SK-N-SH (cell line): ENCODE data around the gene CTXND1. TPM values are rescaled to one million over a fixed set of nuclear protein-coding genes. Genes with fewer than 3 reads are reported as not detected.

Experiments used
- CTCF ChIA-PET: fragments of 300-600, 350-600 bp; formaldehyde crosslinking; extraction: SDS; loops from one replicate; lab custom pipeline; 2021; lab: Yijun Ruan, JAX
- POLR2A ChIA-PET: fragments of 350-600 bp; sonication (Branson Sonifier 250); formaldehyde crosslinking; extraction: SDS; loops from one replicate; lab custom pipeline; 2020; ENCODE audit warnings: antibody characterized with exemption, inconsistent platforms; lab: Yijun Ruan, JAX
- DNase-seq: peaks from one replicate; pipeline ENCODE4 v3.0.0; 2012
- H2AFZ ChIP-seq: fragments of 200-600 bp; sonication (generic); 2 replicates; pipeline ENCODE4 v1.8.1; 2016; ENCODE audit warnings: antibody characterized with exemption, mild to moderate bottlenecking, low read depth
- H3F3A ChIP-seq: fragments of 200-600 bp; sonication (generic); replicated peaks from 2 replicates; pipeline ENCODE3; 2016; ENCODE audit warnings: antibody characterized with exemption, mild to moderate bottlenecking; ENCODE audit not compliant: insufficient read depth
- H3K27ac ChIP-seq, 2 experiments: fragments of 200-500 bp in 1 of 2; fragments of 200-600 bp in 1 of 2; sonication (Bioruptor generic) in 1 of 2; sonication (generic), shearing (Covaris generic) in 1 of 2; 2 replicates each; pipeline versions ENCODE4 v1.5.1 to v1.6.1; 2014 to 2016; ENCODE audit warnings: low read depth in 2 of 2, inconsistent platforms in 1 of 2, low read length in 1 of 2, mild to moderate bottlenecking in 1 of 2, mixed read lengths in 1 of 2
- H3K27me3 ChIP-seq: fragments of 200-600 bp; sonication (generic), shearing (Covaris generic); 2 replicates; pipeline ENCODE4 v1.6.1; 2016; ENCODE audit warnings: mixed run types; ENCODE audit not compliant: insufficient read depth
- H3K36me3 ChIP-seq, 2 experiments: fragments of 200-500 bp in 1 of 2; fragments of 200-600 bp in 1 of 2; sonication (Bioruptor generic) in 1 of 2; sonication (generic) in 1 of 2; replicated peaks in 1 of 2; 2 replicates each; pipeline versions ENCODE3 to v1.5.1; 2014 to 2016; ENCODE audit warnings: low read length in 1 of 2, mild to moderate bottlenecking in 1 of 2; ENCODE audit not compliant: insufficient read depth in 2 of 2, control insufficient read depth in 1 of 2
- H3K4me1 ChIP-seq, 2 experiments: fragments of 200-500 bp in 1 of 2; fragments of 200-600 bp in 1 of 2; sonication (Bioruptor generic) in 1 of 2; sonication (generic), shearing (Covaris generic) in 1 of 2; 2 replicates each; pipeline versions ENCODE4 v1.5.1 to v1.6.1; 2014 to 2016; ENCODE audit warnings: low read depth in 1 of 2, low read length in 1 of 2, mixed run types in 1 of 2; ENCODE audit not compliant: insufficient read depth in 2 of 2, control insufficient read depth in 1 of 2
- H3K4me2 ChIP-seq: fragments of 200-600 bp; sonication (generic), shearing (Covaris generic); 2 replicates; pipeline ENCODE4 v1.6.1; 2017; ENCODE audit warnings: mixed run types
- H3K4me3 ChIP-seq, 2 experiments: fragments of 200-500 bp in 1 of 2; fragments of 200-600 bp in 1 of 2; sonication (Bioruptor generic) in 1 of 2; sonication (generic), shearing (Covaris generic) in 1 of 2; 2 replicates each; pipeline versions ENCODE4 v1.5.1 to v1.8.1; 2014 to 2016; ENCODE audit warnings: low read depth in 2 of 2, inconsistent platforms in 1 of 2, low read length in 1 of 2, mild to moderate bottlenecking in 1 of 2, mixed read lengths in 1 of 2, moderate library complexity in 1 of 2
- H3K79me2 ChIP-seq: fragments of 200-600 bp; sonication (generic); 2 replicates; pipeline ENCODE4 v1.8.1; 2017; ENCODE audit warnings: mild to moderate bottlenecking; ENCODE audit not compliant: insufficient read depth
- H3K9ac ChIP-seq: fragments of 200-600 bp; sonication (generic); 2 replicates; pipeline ENCODE4 v1.6.1; 2017; ENCODE audit warnings: mixed run types
- H3K9me2 ChIP-seq: fragments of 200-600 bp; sonication (generic); 2 replicates; pipeline ENCODE4 v1.6.1; 2017; ENCODE audit warnings: mixed run types
- H3K9me3 ChIP-seq: fragments of 200-600 bp; sonication (generic); 2 replicates; pipeline ENCODE4 v1.6.1; 2017; ENCODE audit warnings: mixed run types, mild to moderate bottlenecking, moderate library complexity
- H4K20me1 ChIP-seq: fragments of 200-600 bp; sonication (generic); 2 replicates; pipeline ENCODE4 v1.6.1; 2017; ENCODE audit warnings: mild to moderate bottlenecking, mixed run types; ENCODE audit not compliant: insufficient read depth
- CHD2 ChIP-seq: fragments of 150-350 bp; IDR thresholded peaks from 2 replicates; pipeline ENCODE4 v1.6.1; 2018; ENCODE audit warnings: low read length; ENCODE audit not compliant: partially characterized antibody
- ELF1 ChIP-seq: IDR thresholded peaks from 2 replicates; pipeline ENCODE4 v1.4.0; 2012
- GABPA ChIP-seq: IDR thresholded peaks from 2 replicates; pipeline ENCODE4 v1.4.0; 2012; ENCODE audit warnings: low read depth, mild to moderate bottlenecking
- GATA2 ChIP-seq: sonication (generic); formaldehyde crosslinking; IDR thresholded peaks from 2 replicates; pipeline ENCODE4 v1.5.0; 2020; ENCODE audit warnings: mild to moderate bottlenecking, missing genetic modification reagents
- JUND ChIP-seq: IDR thresholded peaks from 2 replicates; pipeline ENCODE4 v1.4.0; 2012
- MEF2A ChIP-seq: IDR thresholded peaks from 2 replicates; pipeline ENCODE4 v1.4.0; 2012; ENCODE audit warnings: low read depth, borderline replicate concordance
- RAD21 ChIP-seq: IDR thresholded peaks from 2 replicates; pipeline ENCODE4 v1.6.1; 2012; ENCODE audit warnings: mild to moderate bottlenecking, low read length
- RCOR1 ChIP-seq: fragments of 150-350 bp; IDR thresholded peaks from 2 replicates; pipeline ENCODE4 v1.6.1; 2017; ENCODE audit warnings: antibody characterized with exemption, low read length
- REST ChIP-seq: IDR thresholded peaks from 2 replicates; pipeline ENCODE4 v1.6.1; 2012; ENCODE audit warnings: mild to moderate bottlenecking, low read depth, low read length, moderate library complexity
- SMC3 ChIP-seq: IDR thresholded peaks from 2 replicates; pipeline ENCODE4 v1.6.1; 2012; ENCODE audit warnings: low read depth, low read length, improper control_type of control experiment
- TAF1 ChIP-seq: IDR thresholded peaks from 2 replicates; pipeline ENCODE4 v1.6.1; 2012; ENCODE audit warnings: low read depth, mild to moderate bottlenecking, low read length, moderate library complexity, borderline replicate concordance
- TCF12 ChIP-seq: IDR thresholded peaks from 2 replicates; pipeline ENCODE4 v1.4.0; 2012
- YY1 ChIP-seq: IDR thresholded peaks from 2 replicates; pipeline ENCODE4 v1.4.0; 2012; ENCODE audit warnings: low read depth, mild to moderate bottlenecking
- WGBS: methylation state at CpG from one replicate; pipeline ENCODE4 v1.1.6; 2017; ENCODE audit warnings: low lambda C conversion rate; 5-methylcytosine and 5-hydroxymethylcytosine counted together
- polyA plus RNA-seq, 3 experiments: library from polyadenylated mRNA; depleted of rRNA; stranded (reverse); fragments of >200 nt; gene quantifications; 2 replicates each; pipeline ENCODE4 v1.2.3, GENCODE V29; 2012
- TF ChIP-seq, protein P1 (sequence below): IDR thresholded peaks from 2 replicates; pipeline ENCODE4; 2012

CTXND1 gene
- polyA plus RNA-seq, 1 of the 3 experiments (the other 2 are of a cell fraction): not detected

- 26% methylated on average over 3 of the region's 3 CpGs for WGBS
- DNase-seq: no peak
- H2AFZ ChIP-seq: no peak overlapping the region
- H3K79me2 ChIP-seq: no peaks in the 10 kb centered on the region
- H3K9me3 ChIP-seq: no peaks in the 10 kb centered on the region
- H3K4me1 ChIP-seq: no peaks in the 10 kb centered on the region
- TF ChIP-seq YY1 (no peak), RCOR1 (no peak), JUND (no peak), GABPA (no peak), GATA2 (CRISPR knock-in tag) (no peak), RAD21 (no peak), ELF1 (no peak), REST (no peak), CHD2 (no peak), SMC3 (no peak), MEF2A (no peak), TCF12 (no peak), TAF1 (no peak)
- TF ChIP-seq, protein P1, sequence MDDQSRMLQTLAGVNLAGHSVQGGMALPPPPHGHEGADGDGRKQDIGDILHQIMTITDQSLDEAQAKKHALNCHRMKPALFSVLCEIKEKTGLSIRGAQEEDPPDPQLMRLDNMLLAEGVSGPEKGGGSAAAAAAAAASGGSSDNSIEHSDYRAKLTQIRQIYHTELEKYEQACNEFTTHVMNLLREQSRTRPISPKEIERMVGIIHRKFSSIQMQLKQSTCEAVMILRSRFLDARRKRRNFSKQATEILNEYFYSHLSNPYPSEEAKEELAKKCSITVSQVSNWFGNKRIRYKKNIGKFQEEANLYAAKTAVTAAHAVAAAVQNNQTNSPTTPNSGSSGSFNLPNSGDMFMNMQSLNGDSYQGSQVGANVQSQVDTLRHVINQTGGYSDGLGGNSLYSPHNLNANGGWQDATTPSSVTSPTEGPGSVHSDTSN: no peak
- no peaks in the 10 kb centered on the region for H4K20me1 ChIP-seq
- no peaks in the 10 kb centered on the region for H3F3A ChIP-seq
- H3K27me3 ChIP-seq: no peaks in the 10 kb centered on the region; the same call in 1 of the 2 replicates
- no peaks in the 10 kb centered on the region for H3K9me2 ChIP-seq
- H3K4me2 ChIP-seq: no peak overlapping the region
- H3K36me3 ChIP-seq: no peaks in the 10 kb centered on the region
- no peak overlapping the region for H3K27ac ChIP-seq
- ChIA-PET CTCF (no interaction called here), POLR2A (no interaction called here)
- no peak overlapping the region for H3K4me3 ChIP-seq
- H3K9ac ChIP-seq: no peak overlapping the region
Observed at GRCh38 chr15:80265021-80265420, 13.0 kb upstream of the CTXND1 start.

DNA sequence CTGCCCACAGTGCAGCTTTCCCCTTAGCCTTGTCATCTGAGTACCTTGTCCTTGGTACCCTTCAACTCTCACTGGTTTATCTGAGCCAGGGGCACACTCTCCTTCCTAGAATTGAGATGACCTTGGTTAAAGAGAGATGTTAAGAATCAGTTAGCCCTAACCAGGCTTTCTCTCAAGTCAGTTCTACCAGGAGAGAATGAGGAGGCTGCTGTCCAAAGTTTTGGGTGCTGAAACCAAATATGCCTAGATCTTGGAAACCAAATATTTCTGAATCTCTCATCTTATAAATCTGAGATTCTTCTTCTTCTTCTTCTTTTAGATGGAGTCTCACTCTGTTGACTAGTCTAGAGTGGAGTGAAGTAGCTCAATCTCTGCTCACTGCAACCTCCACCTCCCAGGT lies 12.0 kb upstream of the CTXND1 start:
- no peak overlapping the region for H3K4me3 ChIP-seq
- POLR2A ChIA-PET: no interaction called here

More for the DNA sequence above, 12.0 kb upstream of the CTXND1 start:
- H3K9me2 ChIP-seq: no peaks in the 10 kb centered on the region
- no peak overlapping the region for H3K27ac ChIP-seq
- no peaks in the 10 kb centered on the region for H3K79me2 ChIP-seq
- H3F3A ChIP-seq: no peaks in the 10 kb centered on the region
- no peak overlapping the region for H2AFZ ChIP-seq
- H3K27me3 ChIP-seq: no peaks in the 10 kb centered on the region; the same call in 1 of the 2 replicates
- H3K4me1 ChIP-seq: no peaks in the 10 kb centered on the region
- H3K36me3 ChIP-seq: no peaks in the 10 kb centered on the region
- H3K9ac ChIP-seq: no peak overlapping the region
- H4K20me1 ChIP-seq: no peaks in the 10 kb centered on the region
- CTCF ChIA-PET: interaction anchor here (2.3 kb wide), 1 partner anchor 11 kb away, joined by 7 read pairs; the partner anchor contains the start of gene CTXND1
- TF ChIP-seq GABPA (no peak), SMC3 (no peak), REST (peak; percentile 90)
- H3K4me2 ChIP-seq: no peak overlapping the region
- DNase-seq: no peak
- no peaks in the 10 kb centered on the region for H3K9me3 ChIP-seq
